GM18868 (cell line): ENCODE results near the gene SH2D3A.
"Not testable (repeated sequence)": the region's sequence is repeated elsewhere in the genome, so short reads cannot be mapped to it uniquely, and the experiment has no call there.

Experiments
- ATAC-seq: cut with Tn5 transposase; IDR thresholded peaks from one replicate; pipeline ENCODE4 v1.9.1; 2021; ENCODE audit warnings: mild to moderate bottlenecking, moderate library complexity; ENCODE audit not compliant: unreplicated experiment

Gene SH2D3A

GRCh38 chr19:6767357-6768235, at the start of gene SH2D3A:
Gene SH2D3A, minus strand, starts transcription at chr19:6767435. Its CDS starts 3,687 bp downstream, at chr19:6763748.
- ATAC-seq, result peak; percentile 68

- ATAC-seq, result no peak
Observed at GRCh38 chr19:6813659-6814058, 46.4 kb upstream of the SH2D3A start.

- ATAC-seq, result no peak
Observed at GRCh38 chr19:6812612-6813011, 45.4 kb upstream of the SH2D3A start.

GRCh38 chr19:6811906-6812305, 44.7 kb upstream of the SH2D3A start:
- no peak for ATAC-seq

- no peak for ATAC-seq
Observed at GRCh38 chr19:6811378-6811777, 44.1 kb upstream of the SH2D3A start.

GRCh38 chr19:6809262-6809661, 42.0 kb upstream of the SH2D3A start:
- no peak for ATAC-seq

- no peak for ATAC-seq
Observed at GRCh38 chr19:6808494-6808893, 41.3 kb upstream of the SH2D3A start.

GRCh38 chr19:6807291-6807690, 40.1 kb upstream of the SH2D3A start:
- no peak for ATAC-seq

GRCh38 chr19:6806488-6806887, 39.3 kb upstream of the SH2D3A start:
- no peak for ATAC-seq

- no peak for ATAC-seq
Observed at GRCh38 chr19:6803036-6803404, 35.8 kb upstream of the SH2D3A start.

GRCh38 chr19:6802336-6803035, 35.3 kb upstream of the SH2D3A start:
- ATAC-seq, result no peak

GRCh38 chr19:6801485-6802086, 34.4 kb upstream of the SH2D3A start:
- peak; percentile 50 for ATAC-seq

GRCh38 chr19:6800991-6801484, 33.8 kb upstream of the SH2D3A start:
- ATAC-seq, result no peak

GRCh38 chr19:6800160-6800790, 33.0 kb upstream of the SH2D3A start:
- ATAC-seq, result not testable (repeated sequence)

- ATAC-seq, result no peak
Observed at GRCh38 chr19:6797646-6798045, 30.4 kb upstream of the SH2D3A start.

GRCh38 chr19:6796278-6796677, 29.0 kb upstream of the SH2D3A start:
- no peak for ATAC-seq

GRCh38 chr19:6794686-6795431, 27.6 kb upstream of the SH2D3A start:
- no peak for ATAC-seq

GRCh38 chr19:6793973-6794372, 26.7 kb upstream of the SH2D3A start:
- no peak for ATAC-seq

GRCh38 chr19:6793411-6793810, 26.2 kb upstream of the SH2D3A start:
- ATAC-seq, result no peak

- ATAC-seq, result no peak
Observed at GRCh38 chr19:6791237-6791636, 24.0 kb upstream of the SH2D3A start.
